ENCODE results near the gene MARCHF4. TPM values are rescaled to one million over a fixed set of nuclear protein-coding genes. Genes with fewer than 3 reads are reported as not detected.

Gene MARCHF4
- total RNA-seq, 1 donor from 2014 or later: 2.2 TPM

- no peak for DNase-seq (ENCODE audit: low spot score, unreplicated experiment)
- no peak overlapping the region for H3K4me3 Mint-ChIP-seq (ENCODE audit: low read depth)
- peaks cover 31% of the 10 kb centered on the region for H3K27me3 Mint-ChIP-seq
- H3K9me3 Mint-ChIP-seq (ENCODE audit: low read depth): no peaks in the 10 kb centered on the region
- H3K4me1 Mint-ChIP-seq (ENCODE audit: low read depth): peaks cover 2% of the 10 kb centered on the region
- H3K36me3 Mint-ChIP-seq (ENCODE audit: insufficient read depth): no peaks in the 10 kb centered on the region
- TF ChIP-seq CTCF (IDR thresholded peaks at IDR 0.05; ENCODE audit: unreplicated experiment): no peak
- no peak overlapping the region for H3K27ac Mint-ChIP-seq
Measured at GRCh38 chr2:216348756-216349308, 23.5 kb downstream of the MARCHF4 start.

DNA sequence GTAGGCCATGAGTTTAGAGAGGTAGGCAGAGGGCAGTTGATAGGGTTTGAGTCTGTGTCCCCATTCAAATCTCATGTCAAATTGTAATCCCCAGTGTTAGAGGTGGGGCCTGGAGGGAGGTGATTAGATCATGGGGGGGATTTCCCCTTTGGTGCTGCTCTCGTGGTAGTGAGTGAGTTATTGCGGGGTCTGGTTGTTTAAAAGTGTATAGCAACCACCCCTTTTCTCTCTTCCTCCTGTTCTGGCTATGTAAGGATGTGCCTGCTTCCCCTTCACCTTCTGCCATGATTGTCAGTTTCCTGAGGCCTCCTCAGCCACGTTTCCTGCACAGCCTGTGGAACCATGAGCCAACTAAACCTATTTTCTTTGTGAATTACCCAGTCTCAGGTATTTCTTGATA, 25.5 kb downstream of the MARCHF4 start:
- Mint-ChIP-seq H3K9me3 (ENCODE audit: low read depth) (no peaks in the 10 kb centered on the region), H3K36me3 (ENCODE audit: insufficient read depth) (no peaks in the 10 kb centered on the region), H3K4me3 (ENCODE audit: low read depth) (no peak overlapping the region), H3K27ac (no peak overlapping the region), H3K27me3 (peaks cover 34% of the 10 kb centered on the region), H3K4me1 (ENCODE audit: low read depth) (peaks cover 2% of the 10 kb centered on the region)
- no peak for TF ChIP-seq CTCF (IDR thresholded peaks at IDR 0.05; ENCODE audit: unreplicated experiment)
- no peak for DNase-seq (ENCODE audit: low spot score, unreplicated experiment)

DNA sequence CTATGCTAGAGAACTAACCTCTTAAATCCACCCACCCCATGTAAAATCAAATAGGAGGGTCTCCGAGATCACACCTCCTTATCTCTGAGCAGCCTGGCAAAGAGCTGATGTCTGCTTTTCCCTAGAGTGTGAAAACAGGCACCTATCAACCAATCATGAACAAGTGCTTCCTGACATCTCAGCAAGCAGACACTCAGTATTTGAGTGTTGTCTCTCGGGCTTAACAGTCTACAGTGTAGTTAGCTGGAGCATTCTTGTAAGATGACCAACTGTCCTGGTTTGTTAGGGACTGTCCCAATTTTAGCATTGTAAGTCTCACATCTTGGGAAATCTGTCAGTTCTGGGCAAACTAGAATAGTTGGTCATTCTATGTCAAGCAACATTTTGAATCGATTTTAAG, 26.4 kb downstream of the MARCHF4 start:
- Mint-ChIP-seq H3K4me1 (ENCODE audit: low read depth) (peaks cover 2% of the 10 kb centered on the region), H3K36me3 (ENCODE audit: insufficient read depth) (no peaks in the 10 kb centered on the region), H3K27me3 (peaks cover 34% of the 10 kb centered on the region), H3K4me3 (ENCODE audit: low read depth) (no peak overlapping the region), H3K9me3 (ENCODE audit: low read depth) (no peaks in the 10 kb centered on the region), H3K27ac (no peak overlapping the region)
- no peak for TF ChIP-seq CTCF (IDR thresholded peaks at IDR 0.05; ENCODE audit: unreplicated experiment)
- DNase-seq (ENCODE audit: low spot score, unreplicated experiment): no peak

- no peak for DNase-seq (ENCODE audit: low spot score, unreplicated experiment)
- Mint-ChIP-seq H3K27ac (no peak overlapping the region), H3K27me3 (peaks cover 34% of the 10 kb centered on the region), H3K4me3 (ENCODE audit: low read depth) (no peak overlapping the region), H3K36me3 (ENCODE audit: insufficient read depth) (no peaks in the 10 kb centered on the region), H3K4me1 (ENCODE audit: low read depth) (peaks cover 3% of the 10 kb centered on the region), H3K9me3 (ENCODE audit: low read depth) (no peaks in the 10 kb centered on the region)
- no peak for TF ChIP-seq CTCF (IDR thresholded peaks at IDR 0.05; ENCODE audit: unreplicated experiment)
Measured at GRCh38 chr2:216344950-216345300, 27.4 kb downstream of the MARCHF4 start.

- no peak for DNase-seq (ENCODE audit: low spot score, unreplicated experiment)
Measured at GRCh38 chr2:216344206-216344949, 27.9 kb downstream of the MARCHF4 start.

More at GRCh38 chr2:216344206-216344949, 27.9 kb downstream of the MARCHF4 start:
- no peaks in the 10 kb centered on the region for H3K36me3 Mint-ChIP-seq (ENCODE audit: insufficient read depth)
- H3K4me3 Mint-ChIP-seq (ENCODE audit: low read depth): no peak overlapping the region
- TF ChIP-seq CTCF (IDR thresholded peaks at IDR 0.05; ENCODE audit: unreplicated experiment): no peak
- no peaks in the 10 kb centered on the region for H3K9me3 Mint-ChIP-seq (ENCODE audit: low read depth)
- H3K27me3 Mint-ChIP-seq: peaks cover 35% of the 10 kb centered on the region
- no peak overlapping the region for H3K27ac Mint-ChIP-seq
- H3K4me1 Mint-ChIP-seq (ENCODE audit: low read depth): peaks cover 2% of the 10 kb centered on the region

Data from progenitor cell of endocrine pancreas (in vitro differentiated cells).